Neural progenitor cell (in vitro differentiated cells): ENCODE results near the gene ARIH2. TPM values are rescaled to one million over a fixed set of nuclear protein-coding genes. Genes with fewer than 3 reads are reported as not detected.
A peak's percentile ranks its signal among the peaks of the same experiment; 100 is the strongest.

Experiments used
- DNase-seq: peaks from one replicate; pipeline ENCODE4 v3.0.0-alpha.2; 2016; ENCODE audit warnings: low spot score
- H2AFZ ChIP-seq: fragments of 200-600 bp; sonication (generic); replicated peaks from 2 replicates; pipeline ENCODE4 v1.6.1; 2016; ENCODE audit warnings: antibody characterized with exemption
- H3F3A ChIP-seq: fragments of 200-600 bp; sonication (generic); 2 replicates; pipeline ENCODE4 v1.6.1; 2016; ENCODE audit warnings: antibody characterized with exemption, low read depth
- H3K27ac ChIP-seq: fragments of 200-600 bp; sonication (generic); 2 replicates; pipeline ENCODE4 v1.5.1; 2016; ENCODE audit warnings: mild to moderate bottlenecking
- H3K27me3 ChIP-seq: fragments of 200-600 bp; sonication (generic); 2 replicates; pipeline ENCODE4 v1.6.1; 2016; ENCODE audit warnings: mild to moderate bottlenecking, moderate library complexity
- H3K36me3 ChIP-seq: fragments of 200-600 bp; sonication (generic); 2 replicates; pipeline ENCODE4 v1.5.1; 2016
- H3K4me1 ChIP-seq: fragments of 200-600 bp; sonication (generic); 2 replicates; pipeline ENCODE4 v1.6.1; 2016; ENCODE audit warnings: mixed run types
- H3K4me2 ChIP-seq: fragments of 200-600 bp; sonication (generic); 2 replicates; pipeline ENCODE4 v1.6.1; 2016
- H3K4me3 ChIP-seq: fragments of 200-600 bp; sonication (generic); 2 replicates; pipeline ENCODE4 v1.5.1; 2016
- H3K79me2 ChIP-seq: fragments of 200-600 bp; sonication (generic); 2 replicates; pipeline ENCODE4 v1.6.1; 2016; ENCODE audit warnings: low read depth
- H3K9ac ChIP-seq: fragments of 200-600 bp; sonication (generic); 2 replicates; pipeline ENCODE4 v1.6.1; 2016
- H3K9me3 ChIP-seq: fragments of 200-600 bp; sonication (generic); 2 replicates; pipeline ENCODE4 v1.5.1; 2016; ENCODE audit warnings: low read depth
- H4K20me1 ChIP-seq: fragments of 200-600 bp; sonication (generic); 2 replicates; pipeline ENCODE4 v1.6.1; 2016; ENCODE audit warnings: low read depth
- H3K27ac Mint-ChIP-seq: 3 replicates; pipeline ENCODE4 v1.8.0; 2021; ENCODE audit warnings: mixed read lengths
- H3K27me3 Mint-ChIP-seq: 2 replicates; pipeline ENCODE4 v1.8.0; 2022; ENCODE audit warnings: low read depth, mild to moderate bottlenecking, inconsistent platforms, moderate library complexity, mixed read lengths; ENCODE audit not compliant: insufficient read depth
- H3K36me3 Mint-ChIP-seq: 3 replicates; pipeline ENCODE4 v1.8.0; 2021; ENCODE audit warnings: mixed read lengths
- H3K4me1 Mint-ChIP-seq: 3 replicates; pipeline ENCODE4 v1.8.0; 2021; ENCODE audit warnings: mixed read lengths
- H3K4me3 Mint-ChIP-seq: 3 replicates; pipeline ENCODE4 v1.8.0; 2021; ENCODE audit warnings: mild to moderate bottlenecking, moderate library complexity, mixed read lengths
- H3K9me3 Mint-ChIP-seq: 3 replicates; pipeline ENCODE4 v1.8.0; 2020; ENCODE audit warnings: mixed read lengths
- EZH2 ChIP-seq: fragments of 200-600 bp; sonication (generic); IDR thresholded peaks from 2 replicates; pipeline ENCODE4 v1.6.1; 2017; ENCODE audit warnings: antibody characterized with exemption, mild to moderate bottlenecking, moderate library complexity
- EZH2phosphoT487 ChIP-seq: fragments of 200-600 bp; sonication (generic); IDR thresholded peaks from 2 replicates; pipeline ENCODE4 v1.6.1; 2017; ENCODE audit warnings: antibody characterized with exemption
- total RNA-seq: library from RNA; depleted of rRNA; stranded (reverse); fragments of >200 nt; gene quantifications from 2 replicates; pipeline ENCODE4 v1.2.3, GENCODE V29; 2015; ENCODE audit warnings: low replicate concordance
- TF ChIP-seq, protein P1 (sequence below): fragments of 200-600 bp; sonication (generic); IDR thresholded peaks from 2 replicates; pipeline ENCODE4 v1.5.1; 2017; ENCODE audit warnings: antibody characterized with exemption, mild to moderate bottlenecking

Gene ARIH2
- total RNA-seq, 1 donor from 2014 or later, result 101 TPM

- Histone ChIP-seq H3K4me3 (peak overlapping the region; percentile 79), H4K20me1 (peaks cover 51% of the 10 kb centered on the region), H3K36me3 (no peaks in the 10 kb centered on the region), H3K27ac (no peak overlapping the region), H3K4me2 (peak overlapping the region; percentile 82), H3F3A (peaks cover 71% of the 10 kb centered on the region), H3K79me2 (peaks cover 38% of the 10 kb centered on the region), H3K4me1 (peaks cover 15% of the 10 kb centered on the region), H3K9me3 (no peaks in the 10 kb centered on the region), H2AFZ (no peak overlapping the region), H3K27me3 (no peaks in the 10 kb centered on the region), H3K9ac (no peak overlapping the region)
- DNase-seq, result no peak
- Mint-ChIP-seq H3K27ac (peak overlapping the region; percentile 8), H3K36me3 (peaks cover 20% of the 10 kb centered on the region), H3K9me3 (no peaks in the 10 kb centered on the region), H3K4me3 (peak overlapping the region; percentile 97), H3K4me1 (peaks cover 23% of the 10 kb centered on the region), H3K27me3 (peaks cover 7% of the 10 kb centered on the region)
- TF ChIP-seq EZH2 (no peak), EZH2phosphoT487 (no peak)
- TF ChIP-seq, protein P1, sequence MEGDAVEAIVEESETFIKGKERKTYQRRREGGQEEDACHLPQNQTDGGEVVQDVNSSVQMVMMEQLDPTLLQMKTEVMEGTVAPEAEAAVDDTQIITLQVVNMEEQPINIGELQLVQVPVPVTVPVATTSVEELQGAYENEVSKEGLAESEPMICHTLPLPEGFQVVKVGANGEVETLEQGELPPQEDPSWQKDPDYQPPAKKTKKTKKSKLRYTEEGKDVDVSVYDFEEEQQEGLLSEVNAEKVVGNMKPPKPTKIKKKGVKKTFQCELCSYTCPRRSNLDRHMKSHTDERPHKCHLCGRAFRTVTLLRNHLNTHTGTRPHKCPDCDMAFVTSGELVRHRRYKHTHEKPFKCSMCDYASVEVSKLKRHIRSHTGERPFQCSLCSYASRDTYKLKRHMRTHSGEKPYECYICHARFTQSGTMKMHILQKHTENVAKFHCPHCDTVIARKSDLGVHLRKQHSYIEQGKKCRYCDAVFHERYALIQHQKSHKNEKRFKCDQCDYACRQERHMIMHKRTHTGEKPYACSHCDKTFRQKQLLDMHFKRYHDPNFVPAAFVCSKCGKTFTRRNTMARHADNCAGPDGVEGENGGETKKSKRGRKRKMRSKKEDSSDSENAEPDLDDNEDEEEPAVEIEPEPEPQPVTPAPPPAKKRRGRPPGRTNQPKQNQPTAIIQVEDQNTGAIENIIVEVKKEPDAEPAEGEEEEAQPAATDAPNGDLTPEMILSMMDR, result no peak
These were observed 100.0 kb downstream of the ARIH2 start for GRCh38 chr3:49018707-49019006.

DNA sequence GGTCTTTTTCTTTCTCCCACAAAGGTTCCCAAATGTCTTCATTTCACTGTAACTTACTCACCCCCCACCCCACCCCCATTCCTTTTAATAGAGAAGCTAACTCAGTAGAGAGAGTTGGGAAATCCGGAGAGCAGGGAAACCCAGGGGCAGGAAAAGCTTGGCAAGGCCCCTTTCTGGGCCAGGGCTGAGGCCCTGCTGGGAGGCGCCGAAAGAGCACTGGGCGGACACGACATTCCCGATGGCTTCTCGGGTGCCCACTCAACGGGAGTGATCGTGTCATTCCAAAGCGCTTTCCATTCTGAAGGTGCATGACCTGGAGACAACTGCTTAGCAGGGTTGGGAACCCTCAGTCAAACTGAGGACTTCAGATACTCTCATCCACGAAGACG lies 101.3 kb downstream of the ARIH2 start:
- Histone ChIP-seq H3F3A (peaks cover 78% of the 10 kb centered on the region), H3K79me2 (peaks cover 44% of the 10 kb centered on the region), H3K9ac (peak overlapping the region; percentile 75), H2AFZ (no peak overlapping the region), H3K4me2 (peak overlapping the region; percentile 82), H4K20me1 (peaks cover 38% of the 10 kb centered on the region), H3K27ac (no peak overlapping the region), H3K36me3 (no peaks in the 10 kb centered on the region), H3K4me1 (peaks cover 15% of the 10 kb centered on the region), H3K4me3 (peak overlapping the region; percentile 73), H3K9me3 (no peaks in the 10 kb centered on the region), H3K27me3 (no peaks in the 10 kb centered on the region)
- Mint-ChIP-seq H3K9me3 (no peaks in the 10 kb centered on the region), H3K27ac (no peak overlapping the region), H3K36me3 (peaks cover 19% of the 10 kb centered on the region), H3K4me3 (peak overlapping the region; percentile 97), H3K27me3 (peaks cover 7% of the 10 kb centered on the region), H3K4me1 (peaks cover 26% of the 10 kb centered on the region)
- TF ChIP-seq EZH2phosphoT487 (no peak), EZH2 (no peak)
- TF ChIP-seq, protein P1, result no peak
- DNase-seq, result no peak

DNA sequence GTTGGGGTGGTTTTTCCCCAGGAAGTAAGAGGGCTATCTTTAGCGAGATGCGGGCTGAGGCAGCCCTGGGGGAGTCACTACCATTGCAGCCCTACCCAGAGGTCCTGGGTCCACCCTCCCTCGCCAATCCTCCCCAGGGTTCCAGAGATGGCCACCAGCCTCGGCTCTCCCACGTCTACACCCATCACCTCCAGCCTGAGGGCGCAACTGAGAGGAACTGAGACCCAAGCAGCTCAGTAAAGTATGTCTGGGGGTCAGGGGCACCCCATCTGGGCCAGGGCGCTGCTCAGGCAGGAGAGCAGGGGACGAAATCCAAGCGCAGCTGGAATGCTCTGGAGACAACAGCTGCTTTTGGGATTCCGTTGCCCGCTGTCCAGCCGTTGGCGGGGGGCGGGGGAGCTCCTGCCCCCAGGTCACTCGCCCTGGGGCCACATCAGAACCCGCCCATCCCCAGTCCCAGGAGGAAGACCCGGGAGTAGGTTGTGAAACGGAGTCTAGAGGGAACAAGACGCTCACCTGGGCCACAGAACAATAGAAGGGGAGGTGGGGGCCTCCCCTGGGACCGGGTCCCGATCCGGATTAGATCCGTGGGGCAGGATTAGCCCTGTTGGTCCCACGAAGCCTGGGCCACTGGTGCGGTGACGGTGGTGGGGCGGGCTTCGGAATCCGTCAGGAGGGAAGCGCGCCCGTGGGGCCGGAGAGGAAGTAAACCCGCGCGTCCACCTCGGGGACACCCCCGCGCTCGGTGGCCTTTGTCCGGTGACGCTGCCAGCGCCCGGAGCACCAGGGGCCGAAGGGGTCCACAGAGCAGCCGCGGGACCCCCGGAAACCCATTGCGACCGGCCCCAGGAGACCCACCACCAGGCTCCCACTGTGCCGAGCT lies 101.9 kb downstream of the ARIH2 start:
- Histone ChIP-seq H2AFZ (no peak overlapping the region), H3K36me3 (no peaks in the 10 kb centered on the region), H3K4me1 (peaks cover 15% of the 10 kb centered on the region), H3K27me3 (no peaks in the 10 kb centered on the region), H3K4me3 (peak overlapping the region; percentile 73), H3K4me2 (peak overlapping the region; percentile 82), H3F3A (peaks cover 76% of the 10 kb centered on the region), H3K27ac (peak overlapping the region; percentile 63), H4K20me1 (peaks cover 32% of the 10 kb centered on the region), H3K79me2 (peaks cover 44% of the 10 kb centered on the region), H3K9ac (peak overlapping the region; percentile 75), H3K9me3 (no peaks in the 10 kb centered on the region)
- Mint-ChIP-seq H3K9me3 (no peaks in the 10 kb centered on the region), H3K36me3 (peaks cover 18% of the 10 kb centered on the region), H3K4me3 (peak overlapping the region; percentile 97), H3K27ac (no peak overlapping the region), H3K27me3 (peaks cover 7% of the 10 kb centered on the region), H3K4me1 (peaks cover 26% of the 10 kb centered on the region)
- TF ChIP-seq, protein P1, result no peak
- TF ChIP-seq EZH2phosphoT487, result no peak
- no peak for TF ChIP-seq EZH2
- peak; percentile 78 for DNase-seq
